ENCODE measurements around the gene PRRX2. TPM values are rescaled to one million over a fixed set of nuclear protein-coding genes. Genes with fewer than 3 reads are reported as not detected.
"Not testable (repeated sequence)": the region's sequence is repeated elsewhere in the genome, so short reads cannot be mapped to it uniquely, and the experiment has no call there.

The PRRX2 gene
- polyA plus RNA-seq, 3 donors, result 0.92 to 13.4 (median 9.3) TPM

- no peak overlapping the region for H3K27ac ChIP-seq (ENCODE audit: low read depth, low read length)
- WGBS, 3 donors, result 59 to 70% (median 69%) methylated on average over 16 of the region's 16 CpGs
Measured at GRCh38 chr9:129648092-129648763, 17.2 kb upstream of the PRRX2 start.

- H3K27ac ChIP-seq (ENCODE audit: low read depth, low read length), result no peak overlapping the region
- WGBS, 3 donors, result 68 to 79% (median 71%) methylated on average over 9 to 10 of the region's 10 CpGs
Measured at GRCh38 chr9:129648764-129649115, 16.7 kb upstream of the PRRX2 start.

DNA sequence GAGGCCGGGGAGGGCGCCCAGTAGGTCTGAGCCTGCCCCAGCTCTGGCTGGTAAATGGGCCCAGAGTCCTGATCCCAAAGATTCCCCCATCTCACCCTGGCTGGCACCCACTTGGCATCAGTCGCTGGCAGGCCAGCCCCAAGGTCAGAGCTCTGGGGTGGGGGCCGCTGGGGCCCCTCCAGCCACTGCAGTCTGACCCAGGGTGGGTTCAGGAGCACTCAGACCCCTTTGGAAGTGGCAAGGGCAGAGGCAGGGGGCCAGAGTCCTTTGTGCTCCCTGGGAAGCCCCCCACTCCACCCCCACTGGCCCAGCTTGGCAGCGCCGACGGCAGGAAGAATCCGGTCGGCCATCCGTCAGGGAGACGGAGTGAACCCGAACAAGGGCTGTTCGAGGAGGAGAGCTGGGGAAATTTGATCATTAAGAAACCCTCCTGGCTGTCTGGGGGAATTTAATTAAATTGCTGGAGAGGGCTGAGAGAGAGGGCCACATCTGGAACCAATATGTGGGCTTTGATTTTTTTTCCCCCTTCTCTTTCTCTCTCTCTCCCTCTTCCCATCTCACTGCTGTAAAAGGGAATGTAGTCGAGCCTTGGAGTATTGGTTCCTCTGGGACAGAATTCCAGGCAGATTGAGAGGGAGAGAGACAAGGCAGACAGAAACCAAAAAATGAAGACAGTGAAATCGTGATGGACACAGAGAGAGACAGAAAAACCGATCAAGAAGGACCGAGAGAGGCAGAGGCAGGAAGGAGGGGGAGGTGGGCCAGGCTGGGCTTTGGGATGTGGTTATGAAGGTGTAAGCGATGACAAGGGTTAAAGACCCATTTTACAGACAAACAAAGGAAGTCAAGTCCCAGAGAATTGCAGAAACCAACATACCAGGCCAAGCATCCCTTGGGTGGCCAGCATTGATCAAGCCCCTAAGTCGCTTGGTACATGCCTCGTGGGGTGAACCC lies 15.4 kb upstream of the PRRX2 start:
- no peak overlapping the region for H3K27ac ChIP-seq (ENCODE audit: low read depth, low read length)
- 77 to 88% (median 82%) methylated on average over 18 to 20 of the region's 20 CpGs for WGBS, 3 donors

DNA sequence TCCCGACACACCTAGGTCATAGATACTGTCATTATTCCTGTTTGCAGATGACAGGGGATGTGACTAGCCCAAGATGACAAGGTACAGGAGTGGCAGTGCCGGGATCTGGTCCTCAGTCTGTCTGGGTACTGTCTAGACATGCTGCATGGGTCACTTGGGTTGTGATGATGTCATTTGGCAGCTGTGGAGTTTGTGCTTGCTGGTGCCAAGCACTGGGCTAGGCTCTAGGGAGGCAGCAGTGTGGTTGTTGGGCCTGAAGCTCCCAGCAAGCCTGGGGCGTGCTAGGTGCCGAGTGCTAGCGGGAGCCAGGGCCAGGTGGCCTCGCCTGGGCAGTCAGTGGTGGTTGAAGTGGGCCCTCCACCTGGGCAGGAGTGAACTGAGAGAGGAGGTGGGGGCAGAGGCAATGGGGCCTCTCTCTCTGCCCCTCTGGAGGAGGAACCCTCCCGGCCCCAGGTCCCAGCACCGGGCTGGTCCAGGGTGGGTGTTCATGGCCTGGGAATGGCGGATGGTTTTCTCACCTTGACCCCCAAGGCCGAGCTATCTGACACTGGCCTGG lies 14.7 kb upstream of the PRRX2 start:
- no peak overlapping the region for H3K27ac ChIP-seq (ENCODE audit: low read depth, low read length)
- WGBS, 3 donors, result 92 to 94% (median 93%) methylated on average over 10 of the region's 10 CpGs

DNA sequence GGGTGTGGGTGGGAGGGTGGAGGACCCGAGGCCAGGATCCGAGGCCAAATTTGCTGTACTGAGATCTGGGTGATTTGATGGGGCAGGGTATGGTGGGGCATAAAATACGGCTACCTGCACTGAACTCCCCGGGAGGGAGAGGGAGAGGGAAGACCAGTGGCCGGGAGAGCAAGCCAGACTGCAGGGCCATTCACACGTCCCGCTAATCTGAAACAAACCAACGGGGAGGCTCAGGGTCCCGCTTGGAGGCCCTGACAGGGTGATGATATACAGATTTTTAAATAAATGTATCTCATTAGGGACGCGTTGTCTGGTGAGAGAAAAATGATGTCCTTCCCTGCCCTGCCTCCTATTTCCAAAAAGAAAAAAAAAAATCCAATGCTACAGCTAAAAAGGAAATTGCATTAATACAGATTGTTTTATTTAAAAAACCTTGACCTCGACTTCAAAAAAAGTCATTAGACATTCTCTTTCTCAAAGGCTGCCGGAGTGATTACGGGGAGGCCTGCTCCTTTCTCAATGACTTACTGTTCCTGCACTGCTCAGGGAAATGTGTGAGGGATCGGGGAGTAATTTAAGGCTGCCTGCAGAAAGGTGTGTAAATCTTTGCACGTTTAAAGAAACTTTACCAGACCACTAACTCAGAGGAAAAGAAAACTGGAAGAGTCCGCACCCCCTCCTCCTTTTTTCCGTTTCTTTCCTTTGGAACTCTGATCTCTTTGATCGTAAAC lies 11.5 kb upstream of the PRRX2 start:
- WGBS, 3 donors, result 45 to 53% (median 45%) methylated on average over 19 of the region's 19 CpGs
- no peak overlapping the region for H3K27ac ChIP-seq (ENCODE audit: low read depth, low read length)

- 34 to 44% (median 38%) methylated on average over 20 of the region's 20 CpGs for WGBS, 3 donors
- no peak overlapping the region for H3K27ac ChIP-seq (ENCODE audit: low read depth, low read length)
Measured at GRCh38 chr9:129654554-129655040, 10.8 kb upstream of the PRRX2 start.

- no peak overlapping the region for H3K27ac ChIP-seq (ENCODE audit: low read depth, low read length)
- 92 to 95% (median 94%) methylated on average over 7 of the region's 7 CpGs for whole genome bisulfite sequencing, 3 donors
Measured at GRCh38 chr9:129655154-129655553, 10.3 kb upstream of the PRRX2 start.

- no peak overlapping the region for H3K27ac ChIP-seq (ENCODE audit: low read depth, low read length)
- WGBS, 3 donors, result 72 to 88% (median 80%) methylated on average over 7 of the region's 7 CpGs
Measured at GRCh38 chr9:129655696-129656095, 9.8 kb upstream of the PRRX2 start.

DNA sequence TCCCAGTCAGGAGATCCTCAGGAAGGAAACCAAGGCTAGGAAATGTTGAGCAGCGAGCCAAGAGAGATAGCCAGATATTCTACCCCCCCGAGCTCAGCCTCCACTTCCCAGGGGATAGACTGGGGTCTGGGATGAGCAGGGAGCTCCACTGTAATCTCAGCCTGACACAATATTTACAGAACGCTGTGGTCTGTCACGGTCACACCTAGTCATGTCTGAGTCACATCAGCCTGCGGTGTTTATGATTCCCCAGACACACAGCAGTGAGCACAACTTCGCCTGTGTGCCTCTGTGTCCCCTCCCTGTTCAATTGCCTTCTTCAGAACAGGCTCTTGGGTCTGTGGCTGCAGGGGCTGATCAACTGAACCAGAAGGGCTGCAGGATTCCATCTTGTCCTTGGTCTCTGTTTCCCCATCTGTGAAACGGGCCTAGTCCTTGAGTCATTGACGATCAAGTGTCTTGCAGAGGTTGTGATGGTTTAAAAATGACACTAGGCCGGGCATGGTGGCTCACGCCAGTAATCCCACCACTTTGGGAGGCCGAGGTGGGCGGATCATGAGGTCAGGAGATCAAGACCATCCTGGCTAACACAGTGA lies 8.6 kb upstream of the PRRX2 start:
- 76 to 81% (median 80%) methylated on average over 12 of the region's 12 CpGs for WGBS, 3 donors
- H3K27ac ChIP-seq (ENCODE audit: low read depth, low read length), result no peak overlapping the region

DNA sequence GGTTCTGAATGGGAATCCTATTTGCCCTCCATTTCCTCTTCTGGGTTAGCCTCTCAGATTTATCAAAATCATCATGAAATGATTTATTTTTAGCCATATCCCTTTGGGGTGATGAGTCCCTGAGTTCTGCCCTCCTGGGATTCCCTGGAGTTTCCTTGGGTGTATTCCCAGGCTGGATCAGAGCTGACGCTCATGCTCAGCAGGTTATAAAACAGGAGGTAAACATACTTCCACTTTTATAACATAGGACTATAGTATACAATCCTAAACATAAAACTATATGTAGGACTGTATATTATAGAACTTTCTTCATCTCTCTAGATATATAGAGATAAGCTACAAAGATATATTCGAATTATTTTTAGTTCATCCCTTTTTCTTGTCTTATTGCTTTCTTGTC lies 4.4 kb upstream of the PRRX2 start:
- WGBS, 3 donors, result 79 to 91% (median 83%) methylated on average over 2 of the region's 2 CpGs
- no peak overlapping the region for H3K27ac ChIP-seq (ENCODE audit: low read depth, low read length)

GRCh38 chr9:129662239-129662638 lies 3.2 kb upstream of the PRRX2 start:
- not testable (repeated sequence) for H3K27ac ChIP-seq (ENCODE audit: low read depth, low read length)
- 61 to 77% (median 67%) methylated on average over 3 of the region's 3 CpGs for WGBS, 3 donors

- 8 to 11% (median 11%) methylated on average over 32 to 36 of the region's 36 CpGs for WGBS, 3 donors
- no peak overlapping the region for H3K27ac ChIP-seq (ENCODE audit: low read depth, low read length)
Measured at GRCh38 chr9:129664746-129665388, 580 bp upstream of the PRRX2 start.

GRCh38 chr9:129665814-129666520 lies 520 bp downstream of the PRRX2 start:
- H3K27ac ChIP-seq (ENCODE audit: low read depth, low read length), result no peak overlapping the region
- WGBS, 3 donors, result 3 to 4% (median 4%) methylated on average over 61 to 85 of the region's 88 CpGs

GRCh38 chr9:129666575-129666974 lies 1.1 kb downstream of the PRRX2 start:
- 17 to 36% (median 22%) methylated on average over 12 to 13 of the region's 13 CpGs for WGBS, 3 donors
- no peak overlapping the region for H3K27ac ChIP-seq (ENCODE audit: low read depth, low read length)

DNA sequence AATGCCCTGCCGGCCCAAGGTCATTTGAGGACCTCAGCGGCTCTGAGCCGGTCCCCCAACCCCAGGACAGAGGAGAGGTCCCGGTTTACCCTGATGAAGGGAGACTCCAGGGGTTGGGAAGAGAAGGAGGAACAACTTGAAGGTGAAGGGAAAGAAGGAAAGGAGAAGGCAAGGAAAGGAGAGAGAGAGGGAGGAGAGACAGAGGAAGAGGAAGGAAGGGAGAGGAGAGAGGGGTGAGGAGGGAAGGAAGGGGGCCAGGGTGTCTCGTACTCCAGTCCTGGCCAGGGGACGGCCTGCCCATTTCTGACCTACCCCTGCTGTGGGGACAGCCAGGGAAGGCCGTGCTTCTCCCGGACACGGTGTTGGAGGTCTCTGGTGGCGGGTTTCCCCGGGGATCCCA lies 1.9 kb downstream of the PRRX2 start:
- 74 to 79% (median 75%) methylated on average over 10 to 11 of the region's 11 CpGs for WGBS, 3 donors
- H3K27ac ChIP-seq (ENCODE audit: low read depth, low read length), result no peak overlapping the region

DNA sequence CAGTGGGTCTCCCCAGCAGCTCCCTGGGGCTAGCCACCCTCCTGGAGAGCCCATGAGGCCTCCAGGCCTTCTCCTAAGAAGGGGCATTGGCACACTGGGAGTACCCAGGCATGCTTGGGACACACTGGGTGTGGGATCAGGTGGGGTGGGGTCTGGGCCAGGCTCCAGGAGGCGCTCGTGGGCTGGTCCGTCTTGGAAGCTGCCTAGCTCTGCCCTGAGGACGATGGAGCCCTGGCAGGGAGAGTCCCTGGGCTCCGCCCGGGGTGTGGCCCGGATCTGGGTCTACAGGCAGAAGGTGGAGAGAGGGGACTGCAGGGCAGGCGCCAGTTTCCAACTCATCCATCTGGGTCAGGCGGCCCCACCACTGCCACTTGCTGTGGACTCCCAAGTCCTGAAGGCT lies 2.4 kb downstream of the PRRX2 start:
- H3K27ac ChIP-seq (ENCODE audit: low read depth, low read length), result no peak overlapping the region
- 85 to 86% (median 86%) methylated on average over 9 of the region's 9 CpGs for WGBS, 3 donors

DNA sequence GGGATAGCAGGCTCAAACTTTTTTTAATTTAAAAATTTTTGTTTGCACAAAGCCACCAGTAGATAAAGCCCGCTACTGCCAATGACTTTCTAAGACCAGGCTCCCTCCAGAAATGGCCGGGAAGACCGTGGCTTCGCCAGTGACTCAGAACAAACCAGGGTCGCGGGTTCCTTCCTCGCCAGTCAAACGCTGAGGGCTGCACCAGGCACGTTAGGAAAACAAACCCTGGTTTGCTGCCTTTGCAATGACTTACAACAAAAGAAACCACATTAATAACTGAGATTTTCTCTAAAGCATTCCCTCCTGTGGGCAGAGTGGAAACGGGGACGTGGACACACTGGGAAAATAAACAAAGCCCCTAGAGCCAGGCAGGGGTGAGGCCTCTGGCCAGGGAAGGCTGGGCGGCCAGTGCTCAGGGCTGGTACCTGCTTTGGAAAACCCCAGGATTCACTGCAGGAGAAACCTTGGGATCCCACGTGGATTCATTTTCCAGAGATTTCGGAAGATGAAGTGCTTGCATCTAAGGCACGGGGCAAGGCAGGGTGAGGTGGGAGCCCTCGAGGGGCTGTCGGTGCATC lies 3.8 kb downstream of the PRRX2 start:
- WGBS, 3 donors, result 42 to 66% (median 64%) methylated on average over 17 of the region's 17 CpGs
- no peak overlapping the region for H3K27ac ChIP-seq (ENCODE audit: low read depth, low read length)
